Measurements from ENCODE around the gene SALL3.

Gene SALL3

GRCh38 chr18:78950386-78950785 lies 29.2 kb upstream of the SALL3 start:
- H3K36me3 ChIP-seq (ENCODE audit: control insufficient read depth, insufficient read depth, low read length), result no peaks in the 10 kb centered on the region
- TF ChIP-seq CTCF (IDR thresholded peaks at IDR 0.05), result no peak
- H3K4me3 ChIP-seq (ENCODE audit: low read depth, low read length), result no peak overlapping the region
- no peaks in the 10 kb centered on the region for H3K4me1 ChIP-seq
- no peaks in the 10 kb centered on the region for H3K27me3 ChIP-seq (ENCODE audit: control insufficient read depth, insufficient read depth, low read length)
- H3K79me2 ChIP-seq, result no peaks in the 10 kb centered on the region
- H2AFZ ChIP-seq, result no peak overlapping the region
- no peak overlapping the region for H3K4me2 ChIP-seq (ENCODE audit: low read length)
- no peak overlapping the region for H3K27ac ChIP-seq
- H3K9me3 ChIP-seq (ENCODE audit: control insufficient read depth, low read length), result no peaks in the 10 kb centered on the region
- no peak overlapping the region for H3K9ac ChIP-seq

GRCh38 chr18:78953566-78953965 lies 26.1 kb upstream of the SALL3 start:
- no peak overlapping the region for H2AFZ ChIP-seq
- H3K79me2 ChIP-seq, result no peaks in the 10 kb centered on the region
- H3K4me1 ChIP-seq, result no peaks in the 10 kb centered on the region
- H3K36me3 ChIP-seq (ENCODE audit: control insufficient read depth, insufficient read depth, low read length), result no peaks in the 10 kb centered on the region
- no peak overlapping the region for H3K4me3 ChIP-seq (ENCODE audit: low read depth, low read length)
- no peak for TF ChIP-seq CTCF (IDR thresholded peaks at IDR 0.05)
- no peak overlapping the region for H3K27ac ChIP-seq
- H3K27me3 ChIP-seq (ENCODE audit: control insufficient read depth, insufficient read depth, low read length), result no peaks in the 10 kb centered on the region
- H3K9me3 ChIP-seq (ENCODE audit: control insufficient read depth, low read length), result no peaks in the 10 kb centered on the region
- no peak overlapping the region for H3K9ac ChIP-seq
- no peak overlapping the region for H3K4me2 ChIP-seq (ENCODE audit: low read length)

GRCh38 chr18:78955051-78955450 lies 24.6 kb upstream of the SALL3 start:
- no peak overlapping the region for H3K4me2 ChIP-seq (ENCODE audit: low read length)
- H3K4me3 ChIP-seq (ENCODE audit: low read depth, low read length), result no peak overlapping the region
- no peaks in the 10 kb centered on the region for H3K79me2 ChIP-seq
- H3K9me3 ChIP-seq (ENCODE audit: control insufficient read depth, low read length), result no peaks in the 10 kb centered on the region
- no peak overlapping the region for H2AFZ ChIP-seq
- H3K9ac ChIP-seq, result no peak overlapping the region
- no peaks in the 10 kb centered on the region for H3K4me1 ChIP-seq
- TF ChIP-seq CTCF (IDR thresholded peaks at IDR 0.05), result no peak
- no peak overlapping the region for H3K27ac ChIP-seq
- no peaks in the 10 kb centered on the region for H3K27me3 ChIP-seq (ENCODE audit: control insufficient read depth, insufficient read depth, low read length)
- H3K36me3 ChIP-seq (ENCODE audit: control insufficient read depth, insufficient read depth, low read length), result no peaks in the 10 kb centered on the region

- H3K4me1 ChIP-seq, result no peaks in the 10 kb centered on the region
- H3K27ac ChIP-seq, result no peak overlapping the region
- no peaks in the 10 kb centered on the region for H3K36me3 ChIP-seq (ENCODE audit: control insufficient read depth, insufficient read depth, low read length)
- H3K4me3 ChIP-seq (ENCODE audit: low read depth, low read length), result no peak overlapping the region
- no peak overlapping the region for H3K9ac ChIP-seq
- no peaks in the 10 kb centered on the region for H3K79me2 ChIP-seq
- no peak overlapping the region for H3K4me2 ChIP-seq (ENCODE audit: low read length)
- H3K9me3 ChIP-seq (ENCODE audit: control insufficient read depth, low read length), result no peaks in the 10 kb centered on the region
- no peaks in the 10 kb centered on the region for H3K27me3 ChIP-seq (ENCODE audit: control insufficient read depth, insufficient read depth, low read length)
- no peak for TF ChIP-seq CTCF (IDR thresholded peaks at IDR 0.05)
- no peak overlapping the region for H2AFZ ChIP-seq
These were observed 22.5 kb upstream of the SALL3 start for GRCh38 chr18:78957140-78957539.

- no peak overlapping the region for H3K4me3 ChIP-seq (ENCODE audit: low read depth, low read length)
- no peaks in the 10 kb centered on the region for H3K4me1 ChIP-seq
- H3K36me3 ChIP-seq (ENCODE audit: control insufficient read depth, insufficient read depth, low read length), result no peaks in the 10 kb centered on the region
- no peak overlapping the region for H3K9ac ChIP-seq
- no peak overlapping the region for H2AFZ ChIP-seq
- no peaks in the 10 kb centered on the region for H3K27me3 ChIP-seq (ENCODE audit: control insufficient read depth, insufficient read depth, low read length)
- H3K79me2 ChIP-seq, result no peaks in the 10 kb centered on the region
- H3K4me2 ChIP-seq (ENCODE audit: low read length), result no peak overlapping the region
- TF ChIP-seq CTCF (IDR thresholded peaks at IDR 0.05), result no peak
- no peaks in the 10 kb centered on the region for H3K9me3 ChIP-seq (ENCODE audit: control insufficient read depth, low read length)
- H3K27ac ChIP-seq, result no peak overlapping the region
These were observed 18.9 kb upstream of the SALL3 start for GRCh38 chr18:78960709-78961108.
